ENCODE measurements around the gene RPL22.
A peak's percentile ranks its signal among the peaks of the same experiment; 100 is the strongest.

RPL22 gene

DNA sequence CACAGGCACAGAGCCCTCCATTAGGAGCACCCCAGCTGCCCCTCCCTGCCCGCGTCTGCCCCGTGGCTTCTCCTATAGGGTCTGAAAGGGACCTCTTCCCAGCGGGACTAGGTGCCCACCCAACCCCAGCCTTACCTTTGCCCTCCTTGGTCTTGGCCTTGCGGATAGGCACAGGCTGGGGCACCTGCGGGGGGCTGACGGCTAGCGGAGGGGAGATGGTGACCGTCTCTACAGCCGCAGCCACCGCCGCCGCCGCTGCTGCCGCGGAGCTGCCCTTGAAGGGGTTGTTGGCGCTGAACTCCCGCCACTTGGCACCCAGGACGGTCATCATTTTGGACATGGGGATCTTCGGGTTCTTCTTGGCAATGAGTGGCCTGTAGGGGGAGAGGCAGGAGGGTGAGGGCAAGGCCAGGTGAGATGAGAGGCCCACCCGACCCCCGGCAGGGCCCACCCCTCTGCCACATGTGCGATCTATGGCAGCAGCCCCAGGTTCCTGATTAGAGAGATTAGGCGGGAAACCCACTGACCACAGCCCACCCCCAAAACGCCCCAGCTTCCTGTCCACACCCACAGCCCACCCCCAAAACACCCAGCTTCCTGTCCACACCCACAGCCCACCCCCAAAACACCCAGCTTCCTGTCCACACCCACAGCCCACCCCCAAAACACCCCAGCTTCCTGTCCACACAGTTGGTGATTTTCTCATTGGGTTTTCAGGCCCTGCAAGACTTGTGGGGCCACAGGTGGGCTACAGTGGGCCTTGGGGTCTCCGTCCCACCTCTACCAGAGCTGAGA lies 44.7 kb downstream of the RPL22 start:
- DNase-seq: no peak
- no peak for TF ChIP-seq GATA1 (IDR thresholded peaks at IDR 0.05; ENCODE audit: low read depth, low read length)
- no peak for TF ChIP-seq POLR2A (IDR thresholded peaks at IDR 0.05; ENCODE audit: low read length)

DNA sequence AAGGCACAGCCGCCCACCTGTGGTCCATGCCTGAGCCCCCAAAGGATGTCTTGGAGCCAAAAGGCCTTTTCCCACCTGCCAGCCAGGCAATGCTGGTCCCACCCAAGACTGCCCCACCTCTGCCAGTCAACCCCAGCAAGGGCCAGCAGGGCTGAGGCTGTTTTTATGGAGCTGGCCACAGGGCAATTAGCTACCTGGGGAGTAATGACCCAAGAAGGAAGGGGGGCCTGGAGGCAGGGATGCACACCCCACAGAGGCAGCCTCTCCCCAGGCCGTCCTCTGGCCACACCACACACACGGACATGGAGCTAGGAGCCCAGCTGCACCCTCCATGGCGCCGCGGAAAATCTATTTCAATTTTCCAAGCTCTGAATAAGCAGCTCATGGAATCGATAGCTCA lies 46.5 kb downstream of the RPL22 start:
- no peak for DNase-seq
- TF ChIP-seq POLR2A (IDR thresholded peaks at IDR 0.05; ENCODE audit: low read length) (no peak), GATA1 (IDR thresholded peaks at IDR 0.05; ENCODE audit: low read depth, low read length) (no peak)

DNA sequence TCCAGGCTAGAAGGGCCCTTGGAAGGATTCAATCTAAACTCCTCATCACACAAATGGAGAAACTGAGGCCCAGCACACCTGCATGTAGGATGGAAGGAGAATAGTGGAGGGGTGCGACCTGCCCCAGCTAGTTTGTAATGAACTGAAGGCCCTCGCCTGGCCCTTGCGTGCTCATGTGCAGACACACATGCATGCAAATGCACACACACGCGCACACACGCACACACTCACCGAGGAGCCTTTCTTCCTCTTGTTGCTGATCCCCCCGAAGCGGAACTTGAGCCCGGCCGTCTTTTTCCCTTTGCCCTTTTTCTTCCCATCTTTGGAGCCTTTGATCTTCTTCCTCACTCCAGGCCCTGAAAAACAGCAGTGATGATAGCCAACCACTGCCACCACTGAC lies 47.2 kb downstream of the RPL22 start:
- no peak for DNase-seq
- TF ChIP-seq POLR2A (IDR thresholded peaks at IDR 0.05; ENCODE audit: low read length) (no peak), GATA1 (IDR thresholded peaks at IDR 0.05; ENCODE audit: low read depth, low read length) (no peak)

DNA sequence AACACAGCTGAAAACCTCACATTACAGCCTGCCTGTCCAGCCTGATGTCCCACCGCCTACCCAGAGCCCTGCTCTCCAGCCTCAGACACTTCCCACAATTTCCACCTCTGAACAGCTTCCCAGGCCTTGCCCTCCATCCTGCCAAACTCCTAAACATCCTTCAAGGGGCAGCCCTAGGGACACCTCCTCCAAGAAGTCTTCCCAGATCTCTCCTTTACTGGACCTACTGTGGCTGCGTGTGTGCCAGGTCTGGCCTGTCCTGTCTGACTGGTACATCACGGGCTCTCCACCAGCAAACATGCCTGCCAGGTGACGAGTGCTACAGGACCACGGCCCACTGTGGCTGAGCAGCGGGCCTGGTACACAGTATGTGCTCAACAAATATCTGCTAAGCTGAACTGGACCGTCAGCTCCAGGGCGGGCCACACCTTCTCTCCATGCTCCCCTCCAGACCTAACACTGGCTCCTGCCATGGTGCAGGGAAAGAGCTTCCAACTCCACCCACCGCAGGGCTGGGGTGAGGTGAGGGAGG lies 48.0 kb downstream of the RPL22 start:
- TF ChIP-seq GATA1 (IDR thresholded peaks at IDR 0.05; ENCODE audit: low read depth, low read length) (no peak), POLR2A (IDR thresholded peaks at IDR 0.05; ENCODE audit: low read length) (no peak)
- no peak for DNase-seq

DNA sequence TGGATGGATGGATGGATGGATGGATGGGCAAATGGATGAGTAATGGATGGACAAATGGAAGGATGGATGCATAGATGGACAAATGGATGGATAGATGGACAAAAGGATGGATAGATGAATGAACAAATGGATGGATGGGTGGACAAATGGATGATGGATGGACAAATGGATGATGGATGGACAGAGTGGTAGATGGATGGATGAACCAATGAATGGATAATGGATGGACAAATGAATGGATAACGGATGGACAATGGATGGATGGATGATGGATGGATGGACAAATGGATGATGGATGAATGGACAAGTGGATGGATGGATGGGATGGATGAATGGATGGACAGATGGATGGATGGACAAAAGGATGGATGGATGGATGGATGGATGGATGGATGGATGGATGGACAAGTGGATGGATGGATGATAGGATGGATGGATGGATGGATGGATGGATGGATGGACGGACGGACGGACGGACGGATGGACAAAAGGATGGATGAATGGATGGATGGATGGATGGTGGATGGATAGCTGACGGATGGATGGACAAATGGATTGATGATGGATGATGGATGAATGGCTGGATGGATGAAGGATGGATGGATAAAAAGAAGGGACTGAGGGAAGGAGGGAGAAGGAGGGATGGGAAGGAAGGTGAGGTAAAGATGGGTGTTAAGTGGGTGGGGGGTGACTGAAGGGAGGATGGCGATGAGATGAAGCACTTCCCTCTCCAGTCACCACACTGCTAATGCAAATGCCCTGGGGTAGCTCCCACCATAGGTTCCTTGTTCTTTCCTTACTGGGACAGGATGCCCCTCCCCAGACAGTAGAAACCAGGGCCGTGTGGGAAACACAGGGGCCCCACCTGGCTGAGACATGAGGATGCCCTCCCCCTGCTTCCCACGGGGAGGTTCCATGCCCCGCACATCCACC lies 49.1 kb downstream of the RPL22 start:
- TF ChIP-seq POLR2A (IDR thresholded peaks at IDR 0.05; ENCODE audit: low read length) (no peak), GATA1 (IDR thresholded peaks at IDR 0.05; ENCODE audit: low read depth, low read length) (no peak)
- no peak for DNase-seq

DNA sequence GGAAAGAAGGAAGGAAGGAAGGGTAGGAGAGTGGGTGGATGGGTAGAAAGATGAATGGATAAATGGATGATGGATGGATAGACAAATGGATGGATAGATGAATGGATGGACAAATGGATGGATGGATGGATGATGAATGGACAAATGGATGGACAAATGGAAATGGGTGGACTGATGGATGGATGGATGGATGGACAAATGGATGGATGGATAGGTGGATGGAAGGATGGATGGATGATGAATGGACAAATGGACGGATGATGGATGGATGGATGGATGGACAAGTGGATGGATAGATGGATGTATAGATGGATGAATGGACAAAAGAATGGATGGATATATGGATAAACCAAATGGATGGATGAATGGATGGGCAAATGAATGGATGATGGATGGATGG lies 49.8 kb downstream of the RPL22 start:
- no peak for TF ChIP-seq GATA1 (IDR thresholded peaks at IDR 0.05; ENCODE audit: low read depth, low read length)
- TF ChIP-seq POLR2A (IDR thresholded peaks at IDR 0.05; ENCODE audit: low read length): no peak
- DNase-seq: no peak

DNA sequence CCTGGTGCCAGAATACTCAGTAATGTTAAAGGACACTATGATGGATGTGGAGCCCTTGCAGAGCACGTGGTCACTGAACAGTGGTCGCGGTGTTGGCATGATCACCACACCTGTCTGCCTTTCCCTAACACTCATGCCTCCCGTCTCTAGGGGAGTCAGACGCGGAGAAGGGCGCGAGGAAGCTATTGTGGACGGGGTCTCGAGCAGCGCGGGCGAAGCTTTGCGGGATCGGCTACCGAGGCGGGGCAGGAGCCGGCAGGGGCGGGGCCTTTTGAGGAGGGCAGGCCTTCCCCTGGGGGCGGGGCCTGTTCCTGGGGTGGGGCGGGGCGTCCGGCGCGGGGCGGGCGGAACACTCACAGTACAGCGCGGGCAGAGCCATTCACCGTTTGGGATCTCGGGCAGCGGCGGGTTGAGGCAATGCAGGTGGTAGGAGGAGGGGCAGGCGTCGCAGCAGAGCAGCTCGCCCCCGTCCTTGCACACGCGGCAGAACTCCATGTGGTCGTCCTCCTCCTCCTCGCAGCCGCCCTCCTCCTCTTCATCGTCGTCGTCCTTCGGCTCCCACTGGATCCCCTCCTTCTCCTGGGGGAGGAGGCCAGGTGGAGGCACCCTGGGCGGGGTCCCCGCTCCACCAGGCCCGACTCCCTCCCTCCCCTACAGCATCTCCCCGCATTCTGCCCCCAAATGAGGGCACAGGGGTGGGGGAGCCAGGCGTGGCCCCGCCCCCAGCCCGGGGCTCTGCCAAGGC lies 50.7 kb downstream of the RPL22 start:
- peak; percentile 60 to 75 for DNase-seq
- no peak for TF ChIP-seq POLR2A (IDR thresholded peaks at IDR 0.05; ENCODE audit: low read length)

DNA sequence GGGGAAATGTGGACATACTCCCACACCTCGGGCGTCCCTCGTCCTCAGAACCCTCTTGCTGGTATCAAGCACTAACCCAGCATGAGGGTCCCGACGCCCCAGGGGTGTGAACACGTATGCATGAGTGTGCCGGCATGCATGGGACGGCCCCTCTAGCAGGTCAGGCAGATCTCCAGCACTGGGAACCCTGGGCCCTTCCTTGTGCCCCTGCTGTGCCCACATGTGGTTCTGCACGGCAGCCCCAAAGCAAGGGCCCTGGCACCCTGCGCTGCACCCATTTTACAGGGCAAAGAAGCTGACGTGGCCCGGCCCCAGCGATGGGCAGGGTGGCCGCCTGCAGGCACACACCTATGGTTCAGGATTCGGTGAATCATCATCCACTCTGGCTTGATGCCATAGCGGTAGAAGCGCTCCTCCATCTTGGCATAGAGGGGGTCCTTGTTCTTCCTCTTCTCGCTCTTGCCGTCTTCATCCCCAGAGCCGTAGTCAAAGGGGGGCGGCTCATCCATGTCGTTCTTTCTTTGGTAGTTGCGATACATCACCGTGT lies 53.5 kb downstream of the RPL22 start:
- TF ChIP-seq POLR2A (IDR thresholded peaks at IDR 0.05; ENCODE audit: low read length) (no peak), GATA1 (IDR thresholded peaks at IDR 0.05; ENCODE audit: low read depth, low read length) (no peak)
- DNase-seq: no peak

DNA sequence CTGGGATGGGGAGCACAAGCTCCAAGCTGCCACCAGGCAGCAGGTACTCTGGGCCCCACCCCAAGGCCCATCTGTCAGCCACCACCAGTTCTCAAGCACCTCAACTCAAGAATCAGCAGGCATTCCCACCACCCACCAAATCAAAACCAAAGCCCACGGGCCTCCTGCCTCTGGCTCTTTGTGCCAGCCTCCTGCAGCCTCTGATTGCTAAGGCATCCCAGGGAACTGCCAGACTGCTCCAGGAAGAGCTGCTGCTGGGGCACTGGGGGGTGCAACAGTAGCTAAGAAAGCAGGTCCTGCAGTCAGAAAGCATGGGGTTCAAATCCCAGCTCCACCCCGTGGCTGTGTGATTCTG lies 54.0 kb downstream of the RPL22 start:
- DNase-seq: no peak
- TF ChIP-seq POLR2A (IDR thresholded peaks at IDR 0.05; ENCODE audit: low read length): no peak
- no peak for TF ChIP-seq GATA1 (IDR thresholded peaks at IDR 0.05; ENCODE audit: low read depth, low read length)

DNA sequence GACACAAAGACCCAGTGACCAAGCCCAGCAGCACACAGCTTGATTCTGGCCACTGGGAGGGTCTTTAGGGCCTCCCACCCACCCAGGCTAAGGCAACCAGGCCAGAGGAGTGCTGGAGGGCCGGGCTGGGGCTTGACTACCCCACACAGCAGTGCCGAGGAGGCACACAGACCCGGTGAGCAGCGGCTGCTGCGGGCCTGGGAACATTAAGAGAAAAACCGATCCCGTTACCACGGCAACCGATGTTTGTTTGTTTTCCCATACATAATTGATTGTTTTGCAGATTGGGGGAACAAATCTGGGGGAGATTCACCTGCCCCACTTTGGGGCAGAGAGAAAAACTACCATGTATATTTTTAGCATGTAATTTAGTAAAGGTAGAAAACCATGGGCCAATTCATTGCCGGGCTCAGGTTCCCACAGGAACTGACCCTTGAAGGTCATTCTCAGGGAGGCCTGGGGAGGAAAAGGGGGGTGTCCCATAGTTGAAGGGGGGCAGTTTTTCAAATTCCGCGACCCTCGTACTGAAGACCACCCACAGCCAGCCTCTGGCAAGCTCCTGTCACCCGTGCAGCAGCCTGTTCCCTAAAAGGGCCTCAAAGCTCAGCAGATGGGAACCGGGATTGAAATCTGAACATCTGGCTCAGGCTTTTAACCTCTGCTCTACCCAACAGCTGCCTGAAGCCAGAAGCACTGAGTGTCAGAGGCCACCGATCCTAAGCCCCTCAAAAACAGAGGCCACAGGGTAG lies 54.6 kb downstream of the RPL22 start:
- no peak for DNase-seq
- no peak for TF ChIP-seq GATA1 (IDR thresholded peaks at IDR 0.05; ENCODE audit: low read depth, low read length)
- TF ChIP-seq POLR2A (IDR thresholded peaks at IDR 0.05; ENCODE audit: low read length): no peak

DNA sequence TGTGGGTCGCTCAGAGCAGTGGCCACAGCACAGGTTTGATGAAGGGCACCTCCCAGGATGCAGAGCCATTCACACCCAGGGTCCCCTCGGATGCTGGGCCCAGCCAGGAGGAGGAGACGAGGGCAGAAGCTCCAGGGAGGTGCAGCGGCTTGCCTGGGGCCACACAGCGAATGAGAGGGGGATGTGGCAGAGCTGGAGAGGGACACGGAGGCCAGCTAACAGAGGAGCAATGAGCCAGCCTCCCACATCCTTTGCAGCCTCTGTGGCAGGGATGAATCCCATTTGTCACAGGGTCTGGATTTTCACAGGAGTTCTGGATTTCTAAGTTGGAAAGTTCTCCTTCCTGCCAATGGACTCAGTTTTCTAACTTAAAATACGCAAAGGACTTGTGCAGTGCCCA lies 55.2 kb downstream of the RPL22 start:
- TF ChIP-seq GATA1 (IDR thresholded peaks at IDR 0.05; ENCODE audit: low read depth, low read length) (no peak), POLR2A (IDR thresholded peaks at IDR 0.05; ENCODE audit: low read length) (no peak)
- no peak for DNase-seq

DNA sequence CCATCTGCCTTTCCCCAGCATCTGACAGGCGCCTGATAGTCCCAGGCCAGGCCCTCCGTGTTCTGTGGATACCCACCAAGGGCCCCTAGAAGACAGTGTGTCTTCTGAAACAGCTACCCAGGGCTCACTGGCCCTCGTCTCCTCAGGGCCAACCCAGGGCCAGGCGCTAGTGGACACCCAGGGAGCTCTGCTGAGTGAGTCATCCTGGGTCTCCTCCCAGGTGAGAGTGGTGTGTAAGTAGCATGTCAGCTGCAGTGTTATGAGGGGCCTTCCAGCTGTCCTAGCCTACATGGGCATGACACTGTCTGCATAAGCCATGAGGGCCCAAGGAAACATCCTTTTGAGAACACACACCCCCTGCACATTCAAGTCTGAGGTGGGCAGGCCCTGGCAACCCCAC lies 56.0 kb downstream of the RPL22 start:
- no peak for DNase-seq
- no peak for TF ChIP-seq GATA1 (IDR thresholded peaks at IDR 0.05; ENCODE audit: low read depth, low read length)
- TF ChIP-seq POLR2A (IDR thresholded peaks at IDR 0.05; ENCODE audit: low read length): no peak

DNA sequence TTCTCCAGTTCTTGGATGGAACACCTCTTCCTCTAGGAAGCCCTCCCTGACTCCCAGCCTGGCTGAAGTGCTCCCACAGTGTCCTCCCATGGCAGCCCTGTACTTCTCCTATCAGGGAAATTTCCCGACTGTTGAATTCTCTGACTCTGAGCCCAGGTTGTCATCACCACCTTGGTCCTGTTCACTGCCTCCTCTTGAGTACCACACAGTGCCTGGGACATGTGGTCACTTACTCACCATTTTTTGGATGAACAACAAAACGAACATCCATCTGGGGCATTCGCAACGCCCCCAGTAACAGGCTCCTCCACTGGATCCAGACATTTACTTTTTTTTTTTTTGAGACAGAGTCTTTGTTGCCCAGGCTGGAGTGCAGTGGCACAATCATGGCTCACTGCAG lies 56.7 kb downstream of the RPL22 start:
- TF ChIP-seq GATA1 (IDR thresholded peaks at IDR 0.05; ENCODE audit: low read depth, low read length) (no peak), POLR2A (IDR thresholded peaks at IDR 0.05; ENCODE audit: low read length) (no peak)
- no peak for DNase-seq
